Brain microvascular endothelial cell (primary cell): ENCODE measurements around the gene KNSTRN.

Source experiments
- DNase-seq: peaks from one replicate; pipeline ENCODE4 v3.0.0-alpha.2; 2020
- H3K27ac ChIP-seq: fragments of 250-450 bp; sonication (Bioruptor Pico); 2 replicates; pipeline ENCODE4 v1.5.1; 2020; ENCODE audit warnings: mild to moderate bottlenecking, moderate library complexity
- H3K27me3 ChIP-seq: fragments of 250-450 bp; sonication (Bioruptor Pico); replicated peaks from 2 replicates; pipeline ENCODE4 v1.5.1; 2020; ENCODE audit warnings: mild to moderate bottlenecking
- H3K36me3 ChIP-seq: fragments of 250-450 bp; sonication (Bioruptor Pico); replicated peaks from 2 replicates; pipeline ENCODE4 v1.5.1; 2020; ENCODE audit warnings: mild to moderate bottlenecking
- H3K4me3 ChIP-seq: 2 replicates; pipeline ENCODE4 v1.5.1; 2011; ENCODE audit warnings: low read depth, mild to moderate bottlenecking, control low read depth, low read length, moderate library complexity
- in situ Hi-C: cut with HindIII; loops from 2 replicates; pipeline ENCODE4 v1.10.0; 2017; ENCODE audit warnings: low sequenced_read_pairs, low pct_ligation_motif_present
- TF ChIP-seq, protein P1 (sequence below): IDR thresholded peaks from 2 replicates; pipeline ENCODE4 v1.5.1; 2011; ENCODE audit warnings: low read depth, mild to moderate bottlenecking, moderate library complexity, low read length, control low read depth, inconsistent platforms; ENCODE audit errors: missing control alignments

The KNSTRN gene

DNA sequence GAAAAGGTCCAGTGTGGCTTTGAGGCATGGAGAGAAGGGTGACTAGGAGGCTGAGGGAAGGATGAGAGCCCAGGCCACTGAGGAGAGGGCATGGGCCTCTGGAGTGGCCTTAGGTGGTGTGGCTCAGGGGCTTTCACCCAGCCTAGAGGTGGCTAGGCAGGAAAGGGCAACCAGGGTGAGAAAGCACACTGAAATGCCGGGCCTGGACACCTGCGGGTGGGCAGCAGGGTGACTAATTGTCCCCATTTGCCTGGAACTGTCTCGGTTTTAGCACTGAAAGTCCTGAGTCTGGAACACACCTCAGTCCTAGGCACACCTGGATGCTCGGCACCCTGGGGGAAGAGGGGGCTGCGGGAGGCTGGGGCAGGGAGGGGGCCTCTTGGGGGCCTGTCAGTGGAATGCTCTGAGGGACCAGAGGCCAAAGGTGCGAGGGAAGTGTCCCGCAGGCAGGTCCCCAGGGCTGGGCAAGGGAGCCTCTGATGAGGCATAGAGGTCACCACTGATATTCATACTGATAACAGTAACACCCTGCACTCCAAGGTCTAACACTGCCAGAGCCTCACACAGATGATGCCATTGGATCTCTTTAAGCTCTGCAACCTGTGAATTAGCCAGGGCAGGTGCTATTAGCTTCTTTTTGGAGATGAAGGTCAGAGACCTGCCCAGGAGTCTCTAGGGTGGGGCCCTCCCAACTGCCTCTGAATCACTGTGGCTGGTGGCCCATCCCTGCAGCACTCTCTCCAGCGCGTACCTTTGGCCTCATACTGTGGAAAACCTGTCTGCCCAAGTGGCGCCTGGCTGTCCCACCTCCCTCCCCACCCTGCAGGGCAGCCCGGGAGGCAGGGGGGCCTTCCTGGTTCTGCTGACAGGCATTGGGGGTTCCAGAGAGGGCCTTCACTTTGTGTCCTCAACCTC is 34.7 kb upstream of the KNSTRN start:
- no peaks in the 10 kb centered on the region for H3K27me3 ChIP-seq
- no peak overlapping the region for H3K27ac ChIP-seq
- no peaks in the 10 kb centered on the region for H3K36me3 ChIP-seq
- TF ChIP-seq, protein P1, sequence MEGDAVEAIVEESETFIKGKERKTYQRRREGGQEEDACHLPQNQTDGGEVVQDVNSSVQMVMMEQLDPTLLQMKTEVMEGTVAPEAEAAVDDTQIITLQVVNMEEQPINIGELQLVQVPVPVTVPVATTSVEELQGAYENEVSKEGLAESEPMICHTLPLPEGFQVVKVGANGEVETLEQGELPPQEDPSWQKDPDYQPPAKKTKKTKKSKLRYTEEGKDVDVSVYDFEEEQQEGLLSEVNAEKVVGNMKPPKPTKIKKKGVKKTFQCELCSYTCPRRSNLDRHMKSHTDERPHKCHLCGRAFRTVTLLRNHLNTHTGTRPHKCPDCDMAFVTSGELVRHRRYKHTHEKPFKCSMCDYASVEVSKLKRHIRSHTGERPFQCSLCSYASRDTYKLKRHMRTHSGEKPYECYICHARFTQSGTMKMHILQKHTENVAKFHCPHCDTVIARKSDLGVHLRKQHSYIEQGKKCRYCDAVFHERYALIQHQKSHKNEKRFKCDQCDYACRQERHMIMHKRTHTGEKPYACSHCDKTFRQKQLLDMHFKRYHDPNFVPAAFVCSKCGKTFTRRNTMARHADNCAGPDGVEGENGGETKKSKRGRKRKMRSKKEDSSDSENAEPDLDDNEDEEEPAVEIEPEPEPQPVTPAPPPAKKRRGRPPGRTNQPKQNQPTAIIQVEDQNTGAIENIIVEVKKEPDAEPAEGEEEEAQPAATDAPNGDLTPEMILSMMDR: no peak
- in situ Hi-C loops: no loop called here
- DNase-seq: no peak
- H3K4me3 ChIP-seq: no peak overlapping the region

DNA sequence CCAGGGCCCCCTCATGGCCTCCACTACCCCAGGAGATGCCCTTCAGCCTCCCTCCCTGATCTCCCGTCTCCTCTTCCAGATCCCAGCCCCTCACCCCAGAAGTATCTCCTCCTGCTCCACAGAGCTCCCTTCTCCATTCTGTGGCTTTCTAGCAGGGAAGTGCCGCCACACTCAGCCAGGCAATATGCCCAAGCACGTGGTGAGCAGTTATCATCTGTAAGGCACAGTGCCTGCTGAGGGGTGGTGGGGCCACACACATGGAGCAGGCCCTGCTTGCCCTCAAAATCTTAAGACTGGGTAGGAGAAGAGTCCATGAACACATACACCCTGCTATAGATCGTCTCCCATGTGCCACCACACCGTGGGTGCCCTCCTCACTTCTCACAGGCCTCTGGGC is 34.0 kb upstream of the KNSTRN start:
- Histone ChIP-seq H3K36me3 (no peaks in the 10 kb centered on the region), H3K4me3 (no peak overlapping the region), H3K27me3 (no peaks in the 10 kb centered on the region), H3K27ac (no peak overlapping the region)
- TF ChIP-seq, protein P1: no peak
- in situ Hi-C loops: no loop called here
- no peak for DNase-seq

DNA sequence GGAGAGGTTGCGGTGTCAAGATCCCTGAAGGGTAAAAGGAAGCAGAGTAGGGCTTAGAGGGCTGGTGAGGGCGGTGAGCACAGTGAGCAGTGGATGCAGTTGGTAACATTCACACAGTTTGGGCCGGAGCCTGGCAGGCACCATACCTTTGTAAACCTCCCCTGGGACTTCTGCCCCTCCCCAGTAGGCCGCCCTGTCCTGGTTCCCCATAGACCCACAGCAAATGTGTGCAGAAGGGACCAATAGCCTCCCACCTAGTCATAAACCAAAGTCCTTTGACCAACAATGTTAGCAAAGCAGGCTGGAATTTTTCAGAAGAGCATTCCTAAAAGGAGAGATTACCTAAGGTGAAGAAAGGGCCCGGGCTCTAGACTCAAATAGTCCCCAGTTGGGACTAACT is 33.4 kb upstream of the KNSTRN start:
- in situ Hi-C loops: no loop called here
- Histone ChIP-seq H3K27me3 (no peaks in the 10 kb centered on the region), H3K4me3 (no peak overlapping the region), H3K27ac (no peak overlapping the region), H3K36me3 (no peaks in the 10 kb centered on the region)
- no peak for DNase-seq
- TF ChIP-seq, protein P1: no peak

DNA sequence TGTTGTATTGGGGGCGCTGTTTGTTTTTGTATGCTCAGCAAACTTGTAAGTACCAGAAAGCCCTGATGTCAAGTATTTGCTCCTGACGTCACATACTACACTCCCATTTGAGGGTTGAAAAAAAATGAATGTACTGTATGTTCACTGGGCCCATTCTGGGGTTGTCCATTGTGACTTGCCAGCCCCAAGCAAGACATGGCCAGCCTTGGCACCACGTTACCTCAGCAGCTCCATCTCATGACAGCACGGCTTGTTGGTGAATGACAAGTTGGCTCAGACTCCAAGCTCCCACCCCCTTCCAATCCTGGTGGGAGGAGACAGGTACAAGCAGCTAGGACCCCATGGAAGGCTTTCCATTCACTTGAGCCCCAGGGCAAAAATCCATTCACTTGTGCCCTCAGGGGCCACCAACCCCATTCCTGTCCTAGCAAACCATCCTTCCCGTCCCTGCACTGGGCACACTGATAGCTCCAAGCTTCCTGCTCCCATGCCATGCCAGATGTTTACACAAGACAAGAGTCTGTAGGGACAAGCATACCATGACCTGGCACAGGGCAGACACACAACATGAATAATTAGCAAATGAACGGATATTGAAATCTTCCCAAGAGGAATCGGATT is 30.1 kb upstream of the KNSTRN start:
- TF ChIP-seq, protein P1: no peak
- Histone ChIP-seq H3K4me3 (no peak overlapping the region), H3K36me3 (no peaks in the 10 kb centered on the region), H3K27ac (no peak overlapping the region), H3K27me3 (no peaks in the 10 kb centered on the region)
- no peak for DNase-seq
- in situ Hi-C loops: no loop called here

DNA sequence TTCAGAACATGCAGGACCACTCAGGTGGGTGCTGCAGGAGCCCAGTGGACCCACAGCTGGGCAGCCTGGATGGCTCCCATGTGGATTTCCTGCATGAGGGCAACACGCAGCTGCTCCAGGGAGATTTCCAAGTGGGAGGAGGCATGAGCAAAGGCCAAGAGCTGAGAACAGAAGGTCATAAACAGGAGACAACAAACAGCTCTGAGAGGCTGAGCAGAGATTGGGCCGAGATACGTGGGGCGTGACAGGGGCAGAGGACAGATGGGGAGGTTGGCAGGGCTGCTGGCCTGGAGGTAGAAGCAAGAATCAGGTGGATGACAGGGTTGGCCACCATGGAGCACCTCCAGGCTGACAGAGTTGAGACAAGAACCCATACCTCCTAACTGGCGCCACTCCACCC is 28.8 kb upstream of the KNSTRN start:
- Histone ChIP-seq H3K4me3 (no peak overlapping the region), H3K27me3 (no peaks in the 10 kb centered on the region), H3K36me3 (no peaks in the 10 kb centered on the region), H3K27ac (no peak overlapping the region)
- DNase-seq: no peak
- in situ Hi-C loops: no loop called here
- TF ChIP-seq, protein P1: no peak
